Measurements from ENCODE around the gene AKR7A2. TPM values are rescaled to one million over a fixed set of nuclear protein-coding genes. Genes with fewer than 3 reads are reported as not detected.
A peak's percentile ranks its signal among the peaks of the same experiment; 100 is the strongest.

The AKR7A2 gene
- total and polyA plus RNA-seq, 9 of the 15 experiments (the other 6 are each of a cell fraction or from before 2014, with no cell fraction given), result 2.0 to 78.4 (median 49.4) TPM

DNA sequence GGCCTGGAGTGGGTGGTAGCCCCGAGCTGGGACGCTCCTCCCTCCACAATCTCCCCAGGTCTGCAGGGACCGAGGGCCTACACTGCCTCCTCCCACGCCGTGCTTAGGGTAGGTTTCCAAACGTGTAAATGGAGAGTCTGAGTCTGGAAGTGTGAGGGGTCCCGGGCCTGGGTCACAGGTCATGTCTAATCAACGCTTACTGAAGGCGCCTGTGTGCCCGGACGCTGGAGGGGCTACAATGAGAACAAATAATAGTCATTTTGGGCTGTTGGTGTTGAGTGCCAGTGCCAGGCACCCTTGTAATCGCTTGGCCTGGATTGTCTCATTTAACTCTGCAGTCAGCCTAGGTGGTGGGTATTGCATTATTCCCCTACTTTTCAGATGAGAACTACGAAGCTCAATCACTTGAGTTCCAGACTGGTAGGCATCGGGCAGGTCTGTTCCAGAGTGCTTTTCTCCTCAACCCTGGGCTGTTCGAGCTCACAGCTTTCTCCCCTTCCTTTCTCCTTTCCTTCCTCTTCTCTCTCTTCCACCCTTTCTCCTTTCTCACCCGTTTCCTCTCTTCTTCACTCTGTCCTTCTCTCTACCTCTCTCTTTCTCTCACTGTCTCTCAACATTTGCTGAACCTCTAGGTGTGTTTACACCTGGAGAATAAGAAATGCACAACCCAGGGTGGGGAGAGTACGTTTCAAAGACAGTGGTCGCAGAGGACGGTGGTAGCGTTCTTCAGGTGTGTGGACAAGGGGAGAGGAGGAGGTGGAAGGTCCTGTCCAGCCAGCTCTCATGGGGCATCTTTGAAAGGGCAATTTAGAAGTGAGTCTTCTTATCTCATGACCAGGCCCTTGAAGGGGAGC, 1.1 kb upstream of the AKR7A2 start (continued):
- TF ChIP-seq, protein P1, sequence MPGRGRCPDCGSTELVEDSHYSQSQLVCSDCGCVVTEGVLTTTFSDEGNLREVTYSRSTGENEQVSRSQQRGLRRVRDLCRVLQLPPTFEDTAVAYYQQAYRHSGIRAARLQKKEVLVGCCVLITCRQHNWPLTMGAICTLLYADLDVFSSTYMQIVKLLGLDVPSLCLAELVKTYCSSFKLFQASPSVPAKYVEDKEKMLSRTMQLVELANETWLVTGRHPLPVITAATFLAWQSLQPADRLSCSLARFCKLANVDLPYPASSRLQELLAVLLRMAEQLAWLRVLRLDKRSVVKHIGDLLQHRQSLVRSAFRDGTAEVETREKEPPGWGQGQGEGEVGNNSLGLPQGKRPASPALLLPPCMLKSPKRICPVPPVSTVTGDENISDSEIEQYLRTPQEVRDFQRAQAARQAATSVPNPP (IDR thresholded peaks at IDR 0.05; ENCODE audit: borderline replicate concordance, insufficient read depth, insufficient read length), result no peak
- TF ChIP-seq STAT5B (CRISPR knock-in tag; IDR thresholded peaks at IDR 0.05) (no peak), ZNF507 (tag; conservative IDR thresholded peaks at IDR 0.05) (no peak), KDM1A (IDR thresholded peaks at IDR 0.05) (no peak; a peak in 1 of 4 replicates), CHCHD3 (CRISPR knock-in tag; IDR thresholded peaks at IDR 0.05) (no peak), U2AF1 (optimal IDR thresholded peaks at IDR 0.05; ENCODE audit: low read depth, low read length) (no peak), POLR2A (conservative IDR thresholded peaks at IDR 0.05) (no peak; the same call in 1 of the 2 replicates), POLR2AphosphoS5 (IDR thresholded peaks at IDR 0.05; ENCODE audit: control insufficient read depth, insufficient read depth, low read depth, low read length) (no peak), RCOR1 (IDR thresholded peaks at IDR 0.05; ENCODE audit: borderline replicate concordance in 1 of 2, low read depth in 2 of 2, low read length in 2 of 2) (peak in 1 of 2 experiments; percentile 69; a peak in 2 of 4 replicates), HNRNPH1 (optimal IDR thresholded peaks at IDR 0.05; ENCODE audit: low read depth, low read length) (no peak), NFATC3 (IDR thresholded peaks at IDR 0.05) (no peak), RUNX1 (IDR thresholded peaks at IDR 0.05; ENCODE audit: low read depth) (no peak), ZNF316 (IDR thresholded peaks at IDR 0.05) (no peak; the same call in 1 of the 2 replicates), BMI1 (IDR thresholded peaks at IDR 0.05; ENCODE audit: low read length) (no peak), PHTF2 (CRISPR knock-in tag; IDR thresholded peaks at IDR 0.05) (no peak), PHF8 (IDR thresholded peaks at IDR 0.05; ENCODE audit: borderline replicate concordance, low read length) (no peak), ZNF133 (CRISPR knock-in tag; IDR thresholded peaks at IDR 0.05) (no peak), NFYB (IDR thresholded peaks at IDR 0.05; ENCODE audit: extremely low read depth, insufficient read length) (no peak), CBFA2T3 (IDR thresholded peaks at IDR 0.05) (no peak)
- TF ChIP-seq, protein P2, sequence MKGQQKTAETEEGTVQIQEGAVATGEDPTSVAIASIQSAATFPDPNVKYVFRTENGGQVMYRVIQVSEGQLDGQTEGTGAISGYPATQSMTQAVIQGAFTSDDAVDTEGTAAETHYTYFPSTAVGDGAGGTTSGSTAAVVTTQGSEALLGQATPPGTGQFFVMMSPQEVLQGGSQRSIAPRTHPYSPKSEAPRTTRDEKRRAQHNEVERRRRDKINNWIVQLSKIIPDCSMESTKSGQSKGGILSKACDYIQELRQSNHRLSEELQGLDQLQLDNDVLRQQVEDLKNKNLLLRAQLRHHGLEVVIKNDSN (CRISPR knock-in tag; IDR thresholded peaks at IDR 0.05), result no peak
- TF ChIP-seq, protein P3, sequence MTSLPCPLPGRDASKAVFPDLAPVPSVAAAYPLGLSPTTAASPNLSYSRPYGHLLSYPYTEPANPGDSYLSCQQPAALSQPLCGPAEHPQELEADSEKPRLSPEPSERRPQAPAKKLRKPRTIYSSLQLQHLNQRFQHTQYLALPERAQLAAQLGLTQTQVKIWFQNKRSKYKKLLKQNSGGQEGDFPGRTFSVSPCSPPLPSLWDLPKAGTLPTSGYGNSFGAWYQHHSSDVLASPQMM (CRISPR knock-in tag; IDR thresholded peaks at IDR 0.05), result no peak
- TF ChIP-seq, protein P4, sequence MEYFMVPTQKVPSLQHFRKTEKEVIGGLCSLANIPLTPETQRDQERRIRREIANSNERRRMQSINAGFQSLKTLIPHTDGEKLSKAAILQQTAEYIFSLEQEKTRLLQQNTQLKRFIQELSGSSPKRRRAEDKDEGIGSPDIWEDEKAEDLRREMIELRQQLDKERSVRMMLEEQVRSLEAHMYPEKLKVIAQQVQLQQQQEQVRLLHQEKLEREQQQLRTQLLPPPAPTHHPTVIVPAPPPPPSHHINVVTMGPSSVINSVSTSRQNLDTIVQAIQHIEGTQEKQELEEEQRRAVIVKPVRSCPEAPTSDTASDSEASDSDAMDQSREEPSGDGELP (CRISPR knock-in tag; IDR thresholded peaks at IDR 0.05; ENCODE audit: borderline replicate concordance), result no peak
- TF ChIP-seq, protein P5, sequence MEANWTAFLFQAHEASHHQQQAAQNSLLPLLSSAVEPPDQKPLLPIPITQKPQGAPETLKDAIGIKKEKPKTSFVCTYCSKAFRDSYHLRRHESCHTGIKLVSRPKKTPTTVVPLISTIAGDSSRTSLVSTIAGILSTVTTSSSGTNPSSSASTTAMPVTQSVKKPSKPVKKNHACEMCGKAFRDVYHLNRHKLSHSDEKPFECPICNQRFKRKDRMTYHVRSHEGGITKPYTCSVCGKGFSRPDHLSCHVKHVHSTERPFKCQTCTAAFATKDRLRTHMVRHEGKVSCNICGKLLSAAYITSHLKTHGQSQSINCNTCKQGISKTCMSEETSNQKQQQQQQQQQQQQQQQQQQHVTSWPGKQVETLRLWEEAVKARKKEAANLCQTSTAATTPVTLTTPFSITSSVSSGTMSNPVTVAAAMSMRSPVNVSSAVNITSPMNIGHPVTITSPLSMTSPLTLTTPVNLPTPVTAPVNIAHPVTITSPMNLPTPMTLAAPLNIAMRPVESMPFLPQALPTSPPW (CRISPR knock-in tag; IDR thresholded peaks at IDR 0.05), result no peak
- TF ChIP-seq, protein P6, sequence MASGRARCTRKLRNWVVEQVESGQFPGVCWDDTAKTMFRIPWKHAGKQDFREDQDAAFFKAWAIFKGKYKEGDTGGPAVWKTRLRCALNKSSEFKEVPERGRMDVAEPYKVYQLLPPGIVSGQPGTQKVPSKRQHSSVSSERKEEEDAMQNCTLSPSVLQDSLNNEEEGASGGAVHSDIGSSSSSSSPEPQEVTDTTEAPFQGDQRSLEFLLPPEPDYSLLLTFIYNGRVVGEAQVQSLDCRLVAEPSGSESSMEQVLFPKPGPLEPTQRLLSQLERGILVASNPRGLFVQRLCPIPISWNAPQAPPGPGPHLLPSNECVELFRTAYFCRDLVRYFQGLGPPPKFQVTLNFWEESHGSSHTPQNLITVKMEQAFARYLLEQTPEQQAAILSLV (tag; IDR thresholded peaks at IDR 0.05), result no peak

Data from K562 (cell line).